HFFc6 (cell line): ENCODE measurements around the gene PLXNA4. TPM values are rescaled to one million over a fixed set of nuclear protein-coding genes. Genes with fewer than 3 reads are reported as not detected.

ENCODE experiments used
- DNase-seq: peaks from one replicate; pipeline ENCODE4 v3.0.0-alpha.2; 2018
- H3K27ac Mint-ChIP-seq: 2 replicates; pipeline ENCODE4 v1.8.0; 2020; ENCODE audit warnings: mild to moderate bottlenecking, mixed read lengths
- H3K27me3 Mint-ChIP-seq: 2 replicates; pipeline ENCODE4 v1.8.0; 2021; ENCODE audit warnings: mild to moderate bottlenecking, moderate library complexity, mixed read lengths; ENCODE audit not compliant: insufficient read depth
- H3K36me3 Mint-ChIP-seq: 2 replicates; pipeline ENCODE4 v1.8.0; 2021; ENCODE audit warnings: low read depth, mixed read lengths
- H3K4me1 Mint-ChIP-seq: 2 replicates; pipeline ENCODE4 v1.8.0; 2020; ENCODE audit warnings: low read depth, mixed read lengths
- H3K4me3 Mint-ChIP-seq: 2 replicates; pipeline ENCODE4 v1.8.0; 2020; ENCODE audit warnings: mild to moderate bottlenecking, moderate library complexity, mixed read lengths
- H3K9me3 Mint-ChIP-seq: 2 replicates; pipeline ENCODE4 v1.8.0; 2020; ENCODE audit warnings: mild to moderate bottlenecking, mixed read lengths
- CTCF ChIP-seq: fragments of 200-600 bp; sonication (generic); IDR thresholded peaks from 2 replicates; pipeline ENCODE4 v1.5.0; 2021; ENCODE audit warnings: antibody characterized with exemption, mild to moderate bottlenecking
- total RNA-seq, 6 experiments: library from RNA; stranded (reverse); fragmentation: NEBNext Ultra II Directional; extraction: Animal tissue kit (Norgen Biotek cat#: 25700); gene quantifications; 2 replicates in 1 of 6; 3 replicates in 5 of 6; pipeline ENCODE4 v1.2.3, GENCODE V29; 2021

PLXNA4 gene
- total RNA-seq, 6 experiments from 2014 or later, result 0.02 to 0.14 (median 0.05) TPM; not detected in 2

DNA sequence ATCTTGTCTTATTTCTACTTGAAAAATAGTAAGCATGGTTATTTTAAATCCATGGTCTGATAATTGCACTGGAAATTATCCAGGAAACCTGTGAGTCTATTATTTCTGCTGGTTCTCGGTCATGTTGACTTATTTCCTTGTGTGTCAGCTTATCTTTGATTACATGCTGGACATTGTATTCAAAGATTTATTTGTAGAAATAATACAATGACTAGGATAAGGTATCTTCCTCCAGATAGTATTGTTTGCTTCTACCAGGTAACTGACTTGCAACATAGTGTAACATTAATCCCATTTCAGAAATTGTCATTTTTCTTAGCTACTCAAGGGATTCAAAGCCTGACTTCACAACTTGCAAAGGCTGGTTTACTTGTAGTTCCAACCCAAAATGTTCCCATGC lies 33.4 kb downstream of the PLXNA4 start:
- H3K36me3 Mint-ChIP-seq, result 0 out of 2 replicates have a peak, but pooled peaks cover 4% of the 10 kb centered on the region
- no peak overlapping the region for H3K27ac Mint-ChIP-seq
- peaks cover 21% of the 10 kb centered on the region for H3K27me3 Mint-ChIP-seq
- H3K4me3 Mint-ChIP-seq, result no peak overlapping the region
- TF ChIP-seq CTCF, result no peak
- no peak for DNase-seq
- no peaks in the 10 kb centered on the region; the same call in 1 of the 2 replicates for H3K9me3 Mint-ChIP-seq
- peaks cover 13% of the 10 kb centered on the region for H3K4me1 Mint-ChIP-seq

DNA sequence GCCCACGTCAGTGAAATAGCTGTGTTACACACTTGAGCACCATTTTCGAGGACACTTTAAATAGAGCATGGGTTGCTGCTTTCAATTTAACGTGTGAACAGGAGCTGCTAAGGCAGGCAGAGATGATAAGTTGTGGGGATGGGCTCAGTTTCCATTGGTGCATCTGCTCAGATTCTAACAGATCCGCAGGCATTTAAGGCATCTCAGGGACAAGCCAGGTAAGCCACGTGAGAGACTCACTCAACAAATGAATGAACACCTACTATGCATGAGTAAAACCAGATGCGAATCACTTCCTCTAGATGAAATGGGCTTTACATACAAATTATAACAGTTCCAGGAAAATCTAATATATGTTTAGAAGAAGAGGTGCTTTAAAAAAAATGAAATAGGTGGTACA lies 34.6 kb downstream of the PLXNA4 start:
- no peak for DNase-seq
- Mint-ChIP-seq H3K36me3 (0 out of 2 replicates have a peak, but pooled peaks cover 4% of the 10 kb centered on the region), H3K27ac (no peak overlapping the region), H3K4me3 (no peak overlapping the region), H3K4me1 (peaks cover 20% of the 10 kb centered on the region), H3K27me3 (peaks cover 22% of the 10 kb centered on the region), H3K9me3 (no peaks in the 10 kb centered on the region; the same call in 1 of the 2 replicates)
- no peak for TF ChIP-seq CTCF

- Mint-ChIP-seq H3K36me3 (0 out of 2 replicates have a peak, but pooled peaks cover 4% of the 10 kb centered on the region), H3K27ac (no peak overlapping the region), H3K9me3 (no peaks in the 10 kb centered on the region; the same call in 1 of the 2 replicates), H3K4me3 (no peak overlapping the region), H3K27me3 (peaks cover 21% of the 10 kb centered on the region), H3K4me1 (peaks cover 14% of the 10 kb centered on the region)
- no peak for DNase-seq
- no peak for TF ChIP-seq CTCF
Measured at GRCh38 chr7:132537456-132538145, 38.7 kb downstream of the PLXNA4 start.

DNA sequence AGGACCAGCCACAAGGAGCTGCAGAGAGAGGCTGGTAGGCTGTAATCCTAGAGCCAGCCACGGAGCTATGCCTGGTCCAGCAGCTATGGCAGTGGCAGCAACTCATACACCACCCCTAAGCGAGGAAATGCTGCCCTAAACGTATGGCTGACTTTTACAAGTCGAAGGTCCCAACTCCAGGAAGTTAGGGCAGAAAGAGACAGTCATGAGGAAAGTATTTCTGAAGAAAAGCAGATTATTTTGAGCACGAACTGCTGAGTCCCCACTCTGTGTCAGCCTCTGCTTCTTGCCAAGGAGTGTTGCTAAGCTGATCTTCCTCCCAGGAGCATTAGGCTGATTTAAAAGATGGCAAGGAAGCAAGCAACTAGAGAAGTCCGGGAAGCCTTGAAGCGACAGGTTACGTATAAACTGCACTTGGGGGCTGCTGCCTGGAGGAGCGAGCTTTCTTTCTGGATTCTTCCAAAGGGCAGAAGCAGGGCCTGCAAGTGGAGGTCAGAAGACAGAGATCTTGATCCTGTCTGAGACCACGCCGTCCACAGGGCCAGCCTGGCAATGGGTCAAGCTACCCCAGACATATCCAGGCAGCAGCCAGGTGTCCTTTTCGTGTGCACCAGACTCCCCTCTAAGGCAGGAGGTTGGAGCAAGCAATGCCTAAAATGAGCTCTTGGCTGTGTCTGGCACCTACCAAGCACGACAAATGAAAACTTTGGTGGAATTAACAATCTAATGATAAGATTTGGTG lies 39.4 kb downstream of the PLXNA4 start:
- Mint-ChIP-seq H3K4me1 (peaks cover 14% of the 10 kb centered on the region), H3K27ac (no peak overlapping the region), H3K27me3 (peaks cover 21% of the 10 kb centered on the region), H3K4me3 (no peak overlapping the region), H3K36me3 (0 out of 2 replicates have a peak, but pooled peaks cover 4% of the 10 kb centered on the region), H3K9me3 (no peaks in the 10 kb centered on the region; the same call in 1 of the 2 replicates)
- DNase-seq, result peak; percentile 48
- no peak for TF ChIP-seq CTCF

DNA sequence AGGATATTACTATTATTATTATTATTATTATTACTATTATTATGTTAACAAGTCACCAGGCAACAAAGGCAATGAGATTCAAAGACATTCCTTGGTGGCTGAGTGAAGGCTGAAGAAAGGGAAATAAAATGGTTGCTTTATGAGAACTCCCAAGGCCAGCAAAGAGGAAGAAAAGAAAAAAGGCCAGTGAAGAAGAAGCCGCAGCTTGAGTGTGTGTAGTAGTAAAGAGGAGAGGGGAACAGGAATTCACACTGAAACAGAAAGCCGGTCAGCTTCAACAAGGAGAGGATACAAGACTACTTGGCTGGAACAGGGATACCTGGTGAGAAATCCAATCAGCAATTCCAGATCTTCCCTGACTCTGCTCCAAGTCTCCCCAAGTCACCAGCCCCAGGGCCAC lies 42.4 kb downstream of the PLXNA4 start:
- no peak overlapping the region for H3K27ac Mint-ChIP-seq
- no peaks in the 10 kb centered on the region for H3K36me3 Mint-ChIP-seq
- peaks cover 14% of the 10 kb centered on the region for H3K4me1 Mint-ChIP-seq
- H3K4me3 Mint-ChIP-seq, result no peak overlapping the region
- no peak for TF ChIP-seq CTCF
- no peak for DNase-seq
- H3K27me3 Mint-ChIP-seq, result peaks cover 17% of the 10 kb centered on the region
- no peaks in the 10 kb centered on the region; the same call in 1 of the 2 replicates for H3K9me3 Mint-ChIP-seq
